ENCODE results near the gene KLC1.
A peak's percentile ranks its signal among the peaks of the same experiment; 100 is the strongest.
"Not testable (repeated sequence)": the region's sequence is repeated elsewhere in the genome, so short reads cannot be mapped to it uniquely, and the experiment has no call there.

The KLC1 gene

GRCh38 chr14:103662591-103662990 lies 33.6 kb downstream of the KLC1 start:
- DNase-seq: no peak

- no peak for DNase-seq
Measured at GRCh38 chr14:103663506-103663905, 34.5 kb downstream of the KLC1 start.

- DNase-seq: no peak
Measured at GRCh38 chr14:103667671-103668070, 38.7 kb downstream of the KLC1 start.

- no peak for DNase-seq
Measured at GRCh38 chr14:103668117-103668516, 39.1 kb downstream of the KLC1 start.

- no peak for DNase-seq
Measured at GRCh38 chr14:103669370-103669769, 40.4 kb downstream of the KLC1 start.

- DNase-seq: no peak
Measured at GRCh38 chr14:103671911-103672310, 42.9 kb downstream of the KLC1 start.

GRCh38 chr14:103675957-103676356 lies 46.9 kb downstream of the KLC1 start:
- DNase-seq: no peak

- no peak for DNase-seq
Measured at GRCh38 chr14:103676881-103677675, 48.1 kb downstream of the KLC1 start.

- DNase-seq: peak; percentile 83
Measured at GRCh38 chr14:103679351-103679750, 50.3 kb downstream of the KLC1 start.

- DNase-seq: no peak
Measured at GRCh38 chr14:103680491-103681231, 51.6 kb downstream of the KLC1 start.

- no peak for DNase-seq
Measured at GRCh38 chr14:103683139-103683538, 54.1 kb downstream of the KLC1 start.

GRCh38 chr14:103684471-103684870 lies 55.5 kb downstream of the KLC1 start:
- no peak for DNase-seq

- no peak for DNase-seq
Measured at GRCh38 chr14:103684871-103685270, 55.9 kb downstream of the KLC1 start.

GRCh38 chr14:103685276-103686211 lies 56.5 kb downstream of the KLC1 start:
- DNase-seq: no peak

- no peak for DNase-seq
Measured at GRCh38 chr14:103686831-103687485, 57.9 kb downstream of the KLC1 start.

GRCh38 chr14:103687712-103688111 lies 58.7 kb downstream of the KLC1 start:
- no peak for DNase-seq

GRCh38 chr14:103688441-103688840 lies 59.4 kb downstream of the KLC1 start:
- DNase-seq: no peak

- DNase-seq: no peak
Measured at GRCh38 chr14:103688906-103689902, 60.2 kb downstream of the KLC1 start.

- DNase-seq: no peak
Measured at GRCh38 chr14:103690332-103690731, 61.3 kb downstream of the KLC1 start.

- not testable (repeated sequence) for DNase-seq
Measured at GRCh38 chr14:103691655-103692054, 62.6 kb downstream of the KLC1 start.

GRCh38 chr14:103692159-103692558 lies 63.1 kb downstream of the KLC1 start:
- DNase-seq: no peak
